VCaP (cell line): Measurements from ENCODE around the gene SLC4A2.

Source experiments
- H3K27ac ChIP-seq: fragments of 450-650 bp; 2 replicates; pipeline ENCODE4 v1.5.1; 2017
- TF ChIP-seq, protein P1 (sequence below): fragments of 450-650 bp; conservative IDR thresholded peaks from 2 replicates; pipeline ENCODE4 v1.5.1; 2017; ENCODE audit warnings: mild to moderate bottlenecking, moderate library complexity

Gene SLC4A2

DNA sequence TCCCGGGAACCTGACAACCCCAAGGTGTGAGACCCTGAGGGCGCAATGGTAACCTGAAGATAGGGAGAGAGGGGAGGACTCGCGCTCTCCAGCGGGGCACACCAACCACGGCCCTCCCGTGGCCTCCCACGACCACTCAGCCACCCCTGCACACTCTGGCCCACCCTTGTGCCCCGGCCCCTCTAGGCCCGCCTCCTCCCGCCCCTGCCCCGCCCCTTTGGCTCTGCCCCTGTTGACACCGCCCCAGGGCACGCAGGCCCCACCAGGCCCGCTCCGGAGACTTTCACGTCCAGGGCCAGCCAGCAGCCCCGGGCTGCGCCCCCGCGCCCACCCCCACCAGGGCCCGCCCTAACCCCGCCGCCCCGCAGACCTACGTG is 46.0 kb upstream of the SLC4A2 start:
- H3K27ac ChIP-seq, result no peak overlapping the region
- TF ChIP-seq, protein P1, sequence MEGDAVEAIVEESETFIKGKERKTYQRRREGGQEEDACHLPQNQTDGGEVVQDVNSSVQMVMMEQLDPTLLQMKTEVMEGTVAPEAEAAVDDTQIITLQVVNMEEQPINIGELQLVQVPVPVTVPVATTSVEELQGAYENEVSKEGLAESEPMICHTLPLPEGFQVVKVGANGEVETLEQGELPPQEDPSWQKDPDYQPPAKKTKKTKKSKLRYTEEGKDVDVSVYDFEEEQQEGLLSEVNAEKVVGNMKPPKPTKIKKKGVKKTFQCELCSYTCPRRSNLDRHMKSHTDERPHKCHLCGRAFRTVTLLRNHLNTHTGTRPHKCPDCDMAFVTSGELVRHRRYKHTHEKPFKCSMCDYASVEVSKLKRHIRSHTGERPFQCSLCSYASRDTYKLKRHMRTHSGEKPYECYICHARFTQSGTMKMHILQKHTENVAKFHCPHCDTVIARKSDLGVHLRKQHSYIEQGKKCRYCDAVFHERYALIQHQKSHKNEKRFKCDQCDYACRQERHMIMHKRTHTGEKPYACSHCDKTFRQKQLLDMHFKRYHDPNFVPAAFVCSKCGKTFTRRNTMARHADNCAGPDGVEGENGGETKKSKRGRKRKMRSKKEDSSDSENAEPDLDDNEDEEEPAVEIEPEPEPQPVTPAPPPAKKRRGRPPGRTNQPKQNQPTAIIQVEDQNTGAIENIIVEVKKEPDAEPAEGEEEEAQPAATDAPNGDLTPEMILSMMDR, result no peak

DNA sequence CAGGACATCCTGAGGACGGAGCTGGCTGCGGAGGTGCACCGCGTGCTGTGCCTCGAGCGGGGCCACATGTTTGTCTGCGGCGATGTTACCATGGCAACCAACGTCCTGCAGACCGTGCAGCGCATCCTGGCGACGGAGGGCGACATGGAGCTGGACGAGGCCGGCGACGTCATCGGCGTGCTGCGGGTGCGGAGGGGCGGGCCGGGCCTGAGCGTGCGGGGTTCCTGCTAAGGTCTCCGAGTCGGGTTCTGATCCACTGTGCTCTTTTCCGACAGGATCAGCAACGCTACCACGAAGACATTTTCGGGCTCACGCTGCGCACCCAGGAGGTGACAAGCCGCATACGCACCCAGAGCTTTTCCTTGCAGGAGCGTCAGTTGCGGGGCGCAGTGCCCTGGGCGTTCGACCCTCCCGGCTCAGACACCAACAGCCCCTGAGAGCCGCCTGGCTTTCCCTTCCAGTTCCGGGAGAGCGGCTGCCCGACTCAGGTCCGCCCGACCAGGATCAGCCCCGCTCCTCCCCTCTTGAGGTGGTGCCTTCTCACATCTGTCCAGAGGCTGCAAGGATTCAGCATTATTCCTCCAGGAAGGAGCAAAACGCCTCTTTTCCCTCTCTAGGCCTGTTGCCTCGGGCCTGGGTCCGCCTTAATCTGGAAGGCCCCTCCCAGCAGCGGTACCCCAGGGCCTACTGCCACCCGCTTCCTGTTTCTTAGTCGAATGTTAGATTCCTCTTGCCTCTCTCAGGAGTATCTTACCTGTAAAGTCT is 45.5 kb upstream of the SLC4A2 start:
- TF ChIP-seq, protein P1, result no peak
- H3K27ac ChIP-seq, result no peak overlapping the region

DNA sequence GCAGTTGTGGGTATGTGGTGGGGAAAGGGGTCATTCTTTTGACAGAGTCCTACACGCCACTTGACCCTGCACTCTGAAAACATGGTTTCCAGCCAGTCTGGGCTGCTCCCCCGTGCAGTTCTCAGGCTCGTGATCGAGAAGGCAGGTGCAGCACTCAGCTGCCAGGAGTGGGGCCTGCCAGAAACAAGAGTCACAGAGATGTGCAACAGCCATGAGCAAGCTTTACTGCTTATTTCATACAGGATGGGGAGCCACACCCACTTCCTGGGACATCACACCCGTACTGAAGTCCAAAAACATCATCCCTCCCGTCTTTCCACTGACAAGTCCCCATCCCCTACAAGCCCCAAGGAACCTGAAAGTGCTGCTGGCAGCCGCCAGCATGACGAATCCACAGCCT is 44.4 kb upstream of the SLC4A2 start:
- H3K27ac ChIP-seq, result no peak overlapping the region
- TF ChIP-seq, protein P1, result no peak

DNA sequence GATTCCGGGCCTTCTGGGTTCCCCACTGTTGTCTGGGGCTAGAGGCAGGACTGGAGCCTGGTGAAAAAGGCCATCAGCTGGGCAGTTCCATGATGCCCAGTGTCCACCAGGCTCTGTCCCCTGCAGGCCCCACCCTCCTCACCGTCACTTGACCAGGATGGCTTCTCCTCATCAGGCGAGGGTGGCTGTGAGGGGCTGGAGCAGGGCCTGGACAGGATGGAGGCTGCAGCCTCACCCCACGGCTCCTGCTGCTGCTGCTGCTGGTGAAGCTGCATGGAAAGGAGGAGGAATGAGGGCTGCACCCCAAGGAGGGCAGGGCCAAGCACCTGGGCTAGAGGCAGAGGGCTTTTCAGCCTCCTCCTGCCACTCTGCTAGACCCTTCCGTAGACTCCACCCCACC is 43.4 kb upstream of the SLC4A2 start:
- H3K27ac ChIP-seq, result no peak overlapping the region
- TF ChIP-seq, protein P1, result no peak

DNA sequence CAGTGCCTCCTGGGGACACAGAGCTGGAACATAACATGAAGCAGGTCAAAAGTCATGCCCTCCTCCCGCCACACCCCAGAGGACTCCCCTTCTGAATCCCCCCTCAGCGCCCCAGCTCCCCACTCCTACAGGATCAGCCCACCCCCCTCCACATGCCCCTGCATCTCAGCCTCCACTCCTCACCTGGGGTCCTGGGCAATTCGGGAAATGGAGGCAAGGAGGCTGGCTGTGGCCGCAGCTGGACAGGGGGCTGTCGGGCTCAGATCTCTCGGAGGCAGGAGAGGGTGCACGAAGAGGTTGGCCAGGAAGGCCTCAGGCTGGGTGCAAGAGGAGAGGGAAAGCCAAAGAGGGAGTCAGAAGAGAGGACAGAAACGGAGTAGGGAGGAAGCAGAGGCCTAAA is 42.9 kb upstream of the SLC4A2 start:
- TF ChIP-seq, protein P1, result no peak
- H3K27ac ChIP-seq, result no peak overlapping the region

DNA sequence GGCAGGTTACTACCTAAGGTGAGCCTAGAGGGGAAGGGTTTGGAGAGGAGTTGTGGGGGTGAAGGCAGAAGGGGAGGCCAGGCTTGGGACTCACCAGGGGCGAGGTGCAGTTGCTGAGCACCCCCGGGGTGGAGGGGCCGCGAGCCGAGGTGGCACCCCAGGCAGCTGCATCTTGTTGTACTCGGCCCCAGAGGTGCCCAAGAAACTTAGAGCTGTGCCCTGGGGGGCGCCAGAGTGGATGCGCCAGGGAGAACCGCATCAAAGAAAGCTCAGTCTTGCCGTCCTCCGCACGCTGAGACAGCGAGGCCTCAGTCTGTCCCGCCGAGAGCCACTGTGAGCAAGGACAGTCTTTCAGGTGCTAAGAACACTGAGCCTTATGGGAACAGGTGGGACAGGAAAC is 42.4 kb upstream of the SLC4A2 start:
- no peak overlapping the region for H3K27ac ChIP-seq
- TF ChIP-seq, protein P1, result no peak

DNA sequence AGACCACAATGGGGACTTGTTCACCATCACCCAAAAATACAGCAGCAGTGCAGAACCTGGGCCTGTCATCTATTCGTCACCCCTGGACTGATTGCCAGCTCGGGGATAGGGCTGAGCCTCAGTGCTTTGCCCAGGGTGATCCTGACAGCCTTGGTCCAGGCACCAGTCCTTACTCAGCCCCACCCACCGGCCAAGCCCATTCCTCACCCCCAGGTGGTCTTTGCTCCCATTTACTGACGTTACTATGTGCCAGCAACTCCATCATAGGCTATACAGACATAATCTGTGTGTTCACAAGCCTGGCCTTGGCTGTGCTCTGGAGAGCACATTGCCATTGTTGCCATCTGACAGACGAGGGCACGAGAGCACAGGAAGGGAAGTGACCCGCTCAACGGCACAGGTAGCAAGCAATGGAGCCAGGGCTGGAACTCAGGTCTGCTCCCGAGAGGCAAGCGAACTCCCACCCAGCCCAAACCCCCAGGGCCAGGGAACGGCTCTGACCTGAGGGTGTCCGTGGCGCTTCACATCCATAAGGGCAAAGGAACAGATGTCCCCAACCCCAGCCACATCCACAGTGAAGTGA is 41.9 kb upstream of the SLC4A2 start:
- peak overlapping the region; percentile 59; the same call in 1 of the 2 replicates for H3K27ac ChIP-seq
- TF ChIP-seq, protein P1, result no peak
